ENCODE data around the gene TSPAN3. TPM values are rescaled to one million over a fixed set of nuclear protein-coding genes. Genes with fewer than 3 reads are reported as not detected.

TSPAN3 gene
- polyA plus RNA-seq, 1 donor from 2014 or later = 471 TPM

DNA sequence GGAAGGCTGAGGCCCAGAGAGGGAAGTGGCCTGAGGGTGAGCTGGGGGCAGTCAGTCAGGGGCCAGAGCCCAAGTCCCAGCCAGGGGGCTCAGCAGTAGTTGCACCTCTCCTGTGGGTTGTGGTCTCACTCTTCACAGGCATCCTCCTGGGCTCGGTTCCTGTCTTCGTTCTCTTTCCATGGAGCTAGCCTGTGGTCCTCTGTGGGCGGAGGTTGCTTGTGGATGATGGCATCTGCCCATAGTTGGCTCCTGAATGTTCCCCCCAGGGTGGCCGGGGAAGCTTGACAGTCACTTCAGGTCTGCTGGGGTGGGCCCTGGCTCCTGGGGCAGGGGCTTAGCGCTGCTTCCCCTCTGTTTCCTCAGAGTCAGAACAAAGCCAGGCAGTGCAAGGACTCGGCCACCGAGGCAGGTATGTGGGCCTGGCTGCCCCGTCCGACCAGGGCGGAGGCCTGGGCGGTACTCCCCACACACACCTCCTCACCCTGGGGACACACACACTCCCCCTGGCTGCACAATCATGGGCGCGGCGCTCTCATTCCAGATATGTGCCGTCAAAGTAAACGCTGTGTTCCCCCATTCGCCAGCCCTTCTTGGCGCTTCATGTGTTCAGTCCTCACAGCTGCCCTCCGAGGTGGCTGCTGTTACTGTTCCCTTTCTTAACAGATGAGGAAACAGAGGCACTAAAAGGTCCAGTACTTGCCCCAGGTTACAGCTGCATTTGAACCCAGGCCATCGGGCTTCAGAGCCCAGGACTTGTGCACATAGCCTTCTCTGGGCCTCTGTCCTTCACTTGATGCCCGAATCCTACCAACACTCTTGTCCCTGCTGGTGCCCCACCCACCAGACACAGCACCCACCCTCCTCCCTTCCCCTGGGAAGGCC lies 41.5 kb downstream of the TSPAN3 start:
- H3K4me1 Mint-ChIP-seq = peaks cover 9 to 17% (median 10%) of the 10 kb centered on the region in 3 donors
- H3K36me3 Mint-ChIP-seq = no peaks in the 10 kb centered on the region
- H3K27ac Mint-ChIP-seq = peak overlapping the region in 2 of 3 donors; percentile 62 to 82
- no peaks in the 10 kb centered on the region for H3K27me3 Mint-ChIP-seq
- H3K4me3 Mint-ChIP-seq = no peak overlapping the region
- H3K9me3 Mint-ChIP-seq = no peaks in the 10 kb centered on the region

DNA sequence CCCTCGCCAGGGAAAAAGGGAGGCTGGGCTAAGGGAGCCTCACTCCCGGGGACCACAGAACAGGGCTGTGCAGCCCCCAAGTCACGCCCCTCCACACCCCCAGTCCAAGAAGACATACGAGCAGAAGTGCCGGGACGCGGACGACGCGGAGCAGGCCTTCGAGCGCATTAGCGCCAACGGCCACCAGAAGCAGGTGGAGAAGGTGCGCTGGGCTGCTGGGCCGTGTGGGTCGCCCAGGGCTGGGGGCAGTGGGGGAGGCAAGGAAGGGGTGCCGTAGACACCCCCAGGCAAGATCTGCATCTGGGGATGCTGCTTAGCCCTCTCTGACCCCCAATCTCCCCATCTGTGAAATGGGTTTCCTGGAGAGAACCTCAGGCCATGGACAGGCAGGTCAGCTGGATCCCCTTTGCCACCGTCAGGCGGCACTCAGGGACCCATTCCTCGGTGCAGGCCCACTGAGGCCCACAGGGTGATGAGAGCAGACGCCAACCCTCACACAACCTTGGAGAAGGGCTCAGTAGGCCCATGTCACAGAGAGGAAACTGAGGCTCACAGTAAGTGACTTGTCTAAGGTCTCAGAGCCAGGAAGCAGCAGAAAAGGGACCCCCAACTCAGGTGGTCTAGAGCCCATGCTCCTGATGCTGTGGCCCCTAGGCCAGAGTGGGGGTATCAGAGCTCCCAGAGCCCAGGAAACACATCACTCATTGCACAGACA lies 42.3 kb downstream of the TSPAN3 start:
- peaks cover 9 to 17% (median 12%) of the 10 kb centered on the region in 3 donors for H3K4me1 Mint-ChIP-seq

DNA sequence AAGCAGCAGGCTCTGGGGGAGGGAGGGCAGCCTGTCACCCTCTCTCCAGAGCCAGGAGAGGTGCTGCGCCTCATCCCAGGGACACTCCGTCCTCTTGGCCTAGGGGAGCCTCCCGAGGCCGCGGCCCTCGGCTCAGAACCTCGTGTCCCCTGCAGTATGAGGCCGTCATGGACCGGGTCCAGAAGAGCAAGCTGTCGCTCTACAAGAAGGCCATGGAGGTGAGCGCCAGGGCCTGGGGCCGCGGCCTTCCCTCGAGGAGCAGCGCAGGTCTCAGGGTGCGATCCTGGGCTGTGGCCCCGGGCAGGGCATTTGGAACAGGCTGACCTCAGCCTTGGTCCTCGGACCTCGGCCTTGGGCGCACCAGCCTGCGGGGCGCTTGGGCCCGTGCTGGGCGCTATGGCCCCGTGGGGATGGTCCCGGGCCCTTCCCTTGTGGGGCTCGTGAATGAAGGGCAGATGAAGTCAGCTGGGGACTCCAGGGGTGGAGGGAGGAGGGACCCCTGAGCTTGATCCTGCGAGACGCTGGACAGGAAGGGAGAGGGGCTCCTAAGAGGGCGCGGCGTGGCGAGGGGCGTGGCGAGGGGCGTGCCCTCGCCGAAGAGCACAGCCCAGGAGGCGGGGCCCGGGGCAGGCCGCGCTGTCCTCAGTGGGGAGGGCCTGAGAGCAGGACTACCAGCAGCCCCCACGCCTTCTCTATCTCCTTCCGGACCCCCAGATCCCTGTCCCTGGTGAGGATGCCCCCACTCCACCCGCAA lies 43.0 kb downstream of the TSPAN3 start:
- H3K27ac Mint-ChIP-seq = no peak overlapping the region
- H3K27me3 Mint-ChIP-seq = no peaks in the 10 kb centered on the region
- H3K36me3 Mint-ChIP-seq = no peaks in the 10 kb centered on the region
- no peaks in the 10 kb centered on the region for H3K9me3 Mint-ChIP-seq
- H3K4me1 Mint-ChIP-seq = peaks cover 11 to 17% (median 12%) of the 10 kb centered on the region in 3 donors
- no peak overlapping the region for H3K4me3 Mint-ChIP-seq

More for the DNA sequence above, 42.3 kb downstream of the TSPAN3 start:
- no peaks in the 10 kb centered on the region for H3K36me3 Mint-ChIP-seq
- H3K27ac Mint-ChIP-seq = peak overlapping the region in 2 of 3 donors; percentile 31 to 62
- H3K27me3 Mint-ChIP-seq = no peaks in the 10 kb centered on the region
- no peaks in the 10 kb centered on the region for H3K9me3 Mint-ChIP-seq
- peak overlapping the region in 1 of 4 donors; percentile 43 for H3K4me3 Mint-ChIP-seq

DNA sequence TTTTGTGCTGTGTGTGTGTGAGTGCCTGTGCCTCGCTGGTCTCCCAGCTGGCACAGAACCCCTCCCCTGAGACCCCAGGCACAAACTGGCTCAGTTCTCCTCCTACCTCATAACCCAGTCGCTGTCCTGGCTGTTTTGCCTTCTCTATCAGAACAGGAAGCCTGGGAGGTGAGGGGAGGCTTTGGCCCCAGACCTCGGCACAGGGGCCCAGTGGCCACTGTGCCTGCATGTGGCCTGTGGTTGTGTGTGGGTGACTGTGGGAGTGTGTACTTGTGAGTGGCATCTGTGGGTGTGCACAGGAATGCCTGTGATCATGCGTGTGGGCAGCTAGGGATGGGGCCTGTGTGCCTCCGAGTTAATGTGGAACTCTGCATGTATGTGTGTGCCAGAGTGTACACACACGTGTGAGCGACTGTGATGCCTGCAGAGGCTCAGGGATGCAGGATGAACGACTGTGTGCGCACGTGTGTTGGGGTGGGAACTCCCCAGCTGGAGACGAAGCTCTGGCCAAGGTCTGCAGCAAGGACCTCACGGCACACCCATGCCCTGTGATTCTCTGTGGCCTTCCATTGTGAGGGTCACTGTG lies 43.7 kb downstream of the TSPAN3 start:
- Mint-ChIP-seq H3K9me3 (no peaks in the 10 kb centered on the region), H3K27ac (peak overlapping the region in 2 of 3 donors; percentile 23 to 39), H3K4me3 (no peak overlapping the region), H3K36me3 (no peaks in the 10 kb centered on the region), H3K27me3 (no peaks in the 10 kb centered on the region), H3K4me1 (peaks cover 12 to 17% (median 14%) of the 10 kb centered on the region in 3 donors)

DNA sequence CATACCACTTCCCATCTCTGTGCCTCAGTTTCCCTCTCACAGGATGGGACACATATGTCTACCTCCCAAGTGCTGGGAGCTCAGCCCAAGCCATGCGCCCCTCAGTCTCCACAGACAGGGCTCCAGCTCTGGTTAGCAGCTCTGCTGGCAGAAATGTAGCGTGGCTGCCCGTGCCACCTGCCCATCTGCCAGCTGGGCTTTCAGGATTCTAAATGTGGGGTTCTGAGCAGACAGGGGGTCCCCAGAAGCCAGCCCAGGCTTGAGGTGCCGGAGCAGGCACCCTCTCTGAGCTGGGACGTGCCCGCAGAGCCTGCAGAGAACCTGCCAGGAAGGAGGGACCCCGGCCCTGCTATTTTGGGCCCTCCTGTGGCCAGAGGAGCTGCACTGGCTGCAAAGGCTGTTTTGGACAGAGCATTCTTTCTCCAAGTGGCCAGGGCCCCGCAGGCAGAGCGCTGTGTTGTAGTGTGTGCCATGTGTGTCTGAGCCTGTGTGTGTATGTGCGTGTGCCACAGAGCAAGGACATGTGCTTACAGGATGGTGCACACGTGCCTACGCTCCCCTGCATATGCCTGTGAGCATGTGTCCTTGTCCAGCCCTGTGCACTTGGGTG lies 44.3 kb downstream of the TSPAN3 start:
- H3K9me3 Mint-ChIP-seq = no peaks in the 10 kb centered on the region
- H3K4me1 Mint-ChIP-seq = peaks cover 14 to 18% (median 14%) of the 10 kb centered on the region in 3 donors
- H3K27ac Mint-ChIP-seq = peak overlapping the region in 1 of 3 donors; percentile 23
- no peaks in the 10 kb centered on the region for H3K36me3 Mint-ChIP-seq
- H3K27me3 Mint-ChIP-seq = no peaks in the 10 kb centered on the region
- no peak overlapping the region for H3K4me3 Mint-ChIP-seq

DNA sequence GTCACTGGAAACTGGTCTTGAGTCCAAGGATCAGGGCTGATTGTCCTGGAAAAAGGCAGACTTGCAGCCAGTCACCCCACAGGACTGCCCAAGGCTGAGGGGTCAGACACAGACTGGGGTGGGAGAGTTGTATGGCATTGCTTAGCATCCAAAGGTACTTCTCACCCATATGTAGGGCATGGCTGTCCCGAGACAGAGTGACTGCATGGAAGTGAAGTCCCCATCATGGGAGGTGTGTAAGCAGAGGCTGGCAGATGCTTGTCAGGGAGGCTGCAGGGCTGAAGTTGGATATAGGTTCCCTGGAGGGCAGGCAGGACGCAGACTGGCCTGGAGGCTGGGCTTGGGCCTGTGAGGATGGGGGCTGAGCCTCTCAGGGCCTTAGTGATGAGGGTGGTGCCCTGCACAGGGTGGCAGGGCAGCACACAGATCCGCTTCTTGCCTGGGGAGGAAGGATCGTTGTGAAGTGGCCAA lies 44.9 kb downstream of the TSPAN3 start:
- peak overlapping the region in 1 of 3 donors; percentile 35 for H3K27ac Mint-ChIP-seq
- H3K4me1 Mint-ChIP-seq = peaks cover 8 to 15% (median 11%) of the 10 kb centered on the region in 3 donors

DNA sequence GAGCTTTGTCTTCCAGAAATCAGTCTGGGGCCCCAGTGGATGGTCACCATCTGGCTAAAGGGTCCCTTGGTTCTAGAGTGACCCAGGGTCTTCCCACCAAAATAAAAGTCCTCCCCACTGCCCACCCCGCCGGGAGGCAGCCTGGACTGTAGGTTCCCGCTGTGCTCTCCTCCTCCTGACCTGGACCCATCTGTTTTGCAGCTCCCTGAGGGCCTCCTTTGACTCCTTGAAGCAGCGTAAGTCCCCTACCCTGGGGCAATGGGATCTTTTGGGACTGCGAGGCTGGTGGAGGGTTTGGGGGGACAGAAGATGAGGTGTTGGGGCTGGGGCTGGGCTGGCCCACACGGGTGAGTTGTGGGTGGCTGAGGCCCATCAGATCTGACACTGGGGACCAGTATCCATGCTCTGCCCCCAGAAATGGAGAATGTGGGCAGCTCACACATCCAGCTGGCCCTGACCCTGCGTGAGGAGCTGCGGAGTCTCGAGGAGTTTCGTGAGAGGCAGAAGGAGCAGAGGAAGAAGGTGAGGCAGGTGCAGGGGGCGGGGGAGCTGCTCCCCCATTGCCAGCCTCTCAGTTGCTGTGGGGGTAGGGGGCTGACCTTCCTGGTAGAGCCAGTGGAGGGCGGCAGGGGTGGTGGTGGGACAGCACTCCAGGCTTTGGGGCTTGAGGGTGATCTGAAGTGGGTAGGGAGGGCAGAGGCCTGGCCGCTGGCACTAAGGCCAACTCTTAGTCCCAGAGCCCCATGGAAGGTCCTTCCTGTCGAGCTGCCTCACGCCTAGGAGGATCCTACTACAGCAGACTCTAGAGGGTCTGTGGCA lies 45.6 kb downstream of the TSPAN3 start:
- Mint-ChIP-seq H3K4me1 (peaks cover 8 to 16% (median 11%) of the 10 kb centered on the region in 3 donors), H3K27me3 (no peaks in the 10 kb centered on the region), H3K36me3 (no peaks in the 10 kb centered on the region), H3K9me3 (no peaks in the 10 kb centered on the region), H3K27ac (peak overlapping the region in 1 of 3 donors; percentile 35), H3K4me3 (no peak overlapping the region)

More for the DNA sequence above, 44.9 kb downstream of the TSPAN3 start:
- Mint-ChIP-seq H3K9me3 (no peaks in the 10 kb centered on the region), H3K36me3 (no peaks in the 10 kb centered on the region), H3K27me3 (no peaks in the 10 kb centered on the region), H3K4me3 (peak overlapping the region in 1 of 4 donors; percentile 52)

DNA sequence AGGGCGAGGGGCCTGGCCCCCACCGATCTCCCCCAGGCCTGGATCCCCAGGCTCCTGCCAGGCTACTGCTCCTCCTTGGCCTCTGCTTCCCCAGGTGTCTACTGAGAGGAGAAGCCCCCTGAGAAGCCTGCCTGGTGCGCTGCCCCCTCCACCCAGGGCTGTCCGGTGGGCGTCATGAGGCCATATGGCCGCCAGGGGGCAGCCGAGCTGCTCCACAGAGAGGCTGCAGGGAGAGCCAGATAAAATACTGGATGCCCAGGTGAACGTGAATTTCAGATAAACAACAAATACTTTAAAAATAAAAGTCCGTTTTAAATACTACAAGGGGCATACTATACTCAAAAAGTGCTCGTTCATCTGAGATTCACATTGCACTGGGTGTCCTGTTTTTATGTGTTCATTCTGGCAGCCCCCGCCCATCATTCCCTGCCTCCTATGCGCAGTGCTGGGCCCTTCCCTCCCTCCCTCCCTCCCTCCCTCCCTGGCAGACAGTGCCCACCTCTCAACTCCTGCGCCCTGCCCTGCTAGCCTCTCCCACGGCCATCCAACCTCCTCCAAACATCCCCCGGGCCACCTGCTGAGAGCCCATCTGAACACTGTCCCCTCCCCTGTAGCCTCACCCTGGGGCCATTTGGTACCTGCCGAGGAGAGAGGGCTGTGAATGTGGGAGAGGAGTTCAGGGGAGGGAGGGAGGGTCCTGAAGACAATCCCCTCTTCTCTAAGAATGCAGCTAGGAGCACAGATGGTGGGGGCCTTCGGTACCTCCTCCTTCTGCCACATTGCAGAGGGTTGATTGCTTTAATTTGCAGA lies 46.4 kb downstream of the TSPAN3 start:
- H3K4me1 Mint-ChIP-seq = peaks cover under 1 to 17% (median 6%) of the 10 kb centered on the region in 3 donors
- peak overlapping the region in 1 of 4 donors; percentile 33 for H3K4me3 Mint-ChIP-seq
- H3K27me3 Mint-ChIP-seq = no peaks in the 10 kb centered on the region
- no peak overlapping the region for H3K27ac Mint-ChIP-seq
- H3K36me3 Mint-ChIP-seq = peaks cover 2% of the 10 kb centered on the region
- no peaks in the 10 kb centered on the region for H3K9me3 Mint-ChIP-seq

DNA sequence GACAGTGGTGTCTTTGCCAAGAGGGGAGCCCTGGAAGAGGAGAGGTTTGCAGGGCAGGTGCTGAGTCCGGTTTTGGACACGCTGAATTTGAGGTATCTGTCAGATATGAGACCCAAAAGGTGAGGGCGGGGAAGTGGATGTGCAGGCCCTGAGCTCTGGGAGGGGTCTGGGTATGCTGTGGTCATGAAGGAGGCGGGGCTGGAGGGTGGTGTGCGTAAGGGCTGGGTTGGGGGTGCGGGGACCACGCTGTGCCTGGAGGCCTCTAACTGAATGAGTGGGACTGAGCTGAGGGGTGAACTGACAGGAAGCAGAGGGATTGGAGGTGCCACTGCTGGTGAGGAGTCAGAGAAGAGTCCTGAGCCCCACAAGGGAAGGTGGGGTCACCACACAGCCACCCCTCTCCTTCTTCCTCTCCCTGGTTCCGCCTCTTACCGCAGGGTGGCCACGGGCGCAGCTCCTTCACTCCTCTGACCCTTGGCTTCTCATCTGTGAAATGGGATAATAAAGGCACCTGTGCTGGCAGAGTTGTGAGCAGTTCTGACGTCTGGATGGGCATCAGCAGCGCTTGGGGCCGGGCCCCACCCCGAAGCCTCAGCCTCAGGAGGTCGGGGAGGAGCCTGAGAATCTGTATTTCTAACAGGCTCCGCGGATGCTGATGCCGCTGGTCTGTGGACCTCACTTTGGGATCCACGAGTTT lies 47.2 kb downstream of the TSPAN3 start:
- Mint-ChIP-seq H3K9me3 (no peaks in the 10 kb centered on the region), H3K4me3 (no peak overlapping the region), H3K27me3 (no peaks in the 10 kb centered on the region), H3K27ac (peak overlapping the region in 1 of 3 donors; percentile 6), H3K4me1 (peaks cover 0 to 17% (median 6%) of the 10 kb centered on the region in 3 donors), H3K36me3 (peaks cover 2% of the 10 kb centered on the region)

DNA sequence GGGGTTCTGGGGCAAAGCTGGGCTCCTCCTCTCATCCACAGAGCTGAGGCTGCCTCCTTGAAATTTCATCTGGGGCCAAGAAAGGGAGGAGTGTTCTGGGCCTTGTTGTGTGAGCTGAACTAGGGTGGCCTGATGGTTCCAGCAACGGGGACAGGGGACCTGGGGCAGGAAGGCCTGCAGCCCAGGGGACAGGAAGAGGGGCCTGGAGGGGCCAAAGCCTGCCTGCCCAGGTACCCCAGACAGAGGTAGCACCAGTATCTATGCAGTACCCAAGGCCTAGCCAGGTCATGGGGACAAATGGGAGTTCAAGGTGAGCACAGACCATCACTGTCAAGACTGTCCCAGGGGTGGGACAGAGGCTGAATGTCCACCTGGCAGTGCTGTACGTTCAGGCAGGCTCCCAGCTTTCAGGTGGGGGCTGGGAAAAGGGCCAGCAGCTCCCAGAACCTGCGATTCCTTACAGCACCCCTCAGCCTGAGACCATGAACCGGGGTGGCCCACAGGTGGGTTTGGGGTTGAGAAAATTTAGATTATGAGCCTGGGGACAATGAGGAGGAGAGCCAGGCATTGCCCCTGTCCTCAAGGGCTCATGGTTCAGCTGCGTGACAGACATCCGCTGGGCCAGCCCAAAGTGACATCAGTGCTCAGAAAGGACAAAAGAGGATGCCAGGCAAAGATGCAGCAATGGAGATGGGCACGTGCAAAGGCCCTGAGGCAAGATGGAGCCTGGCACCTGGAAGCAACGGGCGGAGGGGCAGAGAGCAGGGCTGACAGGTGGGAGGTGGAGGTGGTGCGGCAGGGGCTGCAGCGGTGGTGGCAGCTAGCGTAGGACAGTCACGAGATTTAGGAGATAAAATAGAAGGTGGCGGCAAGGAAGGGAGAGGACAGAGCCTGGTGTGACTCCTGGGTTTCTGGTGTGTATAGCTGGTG lies 48.0 kb downstream of the TSPAN3 start:
- H3K4me3 Mint-ChIP-seq = peak overlapping the region in 1 of 4 donors; percentile 23
- peak overlapping the region in 1 of 3 donors; percentile 84 for H3K27ac Mint-ChIP-seq
- H3K4me1 Mint-ChIP-seq = peaks cover 0 to 17% (median 6%) of the 10 kb centered on the region in 3 donors
- H3K9me3 Mint-ChIP-seq = no peaks in the 10 kb centered on the region
- peaks cover 2% of the 10 kb centered on the region for H3K36me3 Mint-ChIP-seq
- H3K27me3 Mint-ChIP-seq = no peaks in the 10 kb centered on the region

DNA sequence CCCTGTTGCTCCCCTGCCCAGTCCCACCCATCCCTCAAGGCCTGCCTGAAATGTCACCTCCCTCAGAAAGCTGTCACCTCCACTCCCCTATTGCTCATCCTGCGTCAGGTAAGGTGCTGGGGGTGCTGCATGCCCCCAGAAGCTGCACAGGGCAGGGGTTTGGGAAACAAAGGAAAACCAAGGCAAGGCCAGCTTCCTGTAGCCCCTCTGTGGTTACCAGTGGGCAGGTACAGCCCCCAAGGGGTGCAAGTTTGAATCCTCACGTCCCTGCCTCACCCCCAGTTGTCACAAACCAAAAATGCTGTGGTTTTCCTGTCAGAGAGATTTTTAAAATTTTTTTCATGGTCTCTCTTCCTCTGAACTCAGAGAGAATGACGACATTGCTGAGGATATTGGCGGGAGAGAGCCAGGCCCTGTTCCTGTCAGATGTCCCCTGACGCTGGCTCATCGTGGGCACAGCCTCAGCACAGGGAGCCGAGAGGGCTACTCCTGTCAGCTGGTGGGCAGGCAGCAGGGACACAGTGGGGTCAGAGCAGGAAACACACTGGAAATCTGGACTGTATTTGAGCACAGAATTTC lies 49.0 kb downstream of the TSPAN3 start:
- Mint-ChIP-seq H3K4me3 (peak overlapping the region in 1 of 4 donors; percentile 8), H3K27ac (peak overlapping the region in 2 of 3 donors; percentile 53 to 96), H3K27me3 (no peaks in the 10 kb centered on the region), H3K36me3 (peaks cover 2% of the 10 kb centered on the region), H3K4me1 (peaks cover 0 to 17% (median 6%) of the 10 kb centered on the region in 3 donors), H3K9me3 (no peaks in the 10 kb centered on the region)
